Erythroblast (primary cell): ENCODE data around the gene ARL15.
A peak's percentile ranks its signal among the peaks of the same experiment; 100 is the strongest.

Experiments
- DNase-seq, 2 experiments: peaks; one replicate each; lab custom pipeline; 2025; lab: John Stamatoyannopoulos, UW
- GATA1 ChIP-seq: IDR thresholded peaks from 2 replicates; pipeline ENCODE4 v1.6.1; 2011; ENCODE audit warnings: low read depth, mild to moderate bottlenecking, control low read depth, low read length, moderate library complexity
- POLR2A ChIP-seq: IDR thresholded peaks from 2 replicates; pipeline ENCODE4 v1.6.1; 2011; ENCODE audit warnings: mild to moderate bottlenecking, low read length

The ARL15 gene

DNA sequence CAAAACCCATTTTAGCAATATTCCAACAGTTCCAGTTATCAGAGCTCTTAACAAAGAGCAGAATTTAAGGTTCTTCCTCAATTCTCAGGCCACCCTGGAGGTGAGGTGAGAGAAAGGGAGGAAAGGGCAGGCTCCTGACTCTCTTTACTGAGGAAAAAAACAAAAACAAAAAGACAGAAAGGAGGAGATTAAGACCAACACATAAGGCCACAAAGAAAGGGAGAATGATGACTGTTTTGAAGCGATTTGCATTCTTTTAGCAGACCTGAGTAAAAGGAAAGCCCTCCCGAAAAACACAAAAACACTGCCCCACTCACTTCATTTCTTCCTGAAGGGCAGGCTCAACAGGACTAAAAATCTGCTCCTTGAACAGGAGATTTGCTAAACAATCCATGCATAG lies 300.5 kb downstream of the ARL15 start:
- TF ChIP-seq POLR2A: no peak
- TF ChIP-seq GATA1: no peak
- no peak for DNase-seq

DNA sequence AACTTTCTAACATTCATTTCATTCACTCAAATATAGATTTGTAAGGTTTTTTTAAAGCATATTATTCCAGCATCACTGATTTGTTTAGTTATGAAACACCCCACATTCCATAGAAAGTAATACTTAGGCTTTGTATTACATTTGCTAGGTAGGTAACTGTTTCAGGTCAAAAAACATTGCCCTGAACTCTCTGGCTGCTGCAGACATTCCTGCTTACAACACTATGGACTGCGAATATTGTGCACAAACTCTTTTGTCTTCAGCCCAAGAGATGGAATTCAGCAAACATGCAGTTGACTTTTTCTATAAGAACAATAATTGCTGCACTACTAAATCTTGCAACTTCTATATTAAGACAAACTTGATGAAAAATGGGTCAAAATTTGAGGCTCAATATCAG lies 301.0 kb downstream of the ARL15 start:
- no peak for DNase-seq
- TF ChIP-seq GATA1: no peak
- no peak for TF ChIP-seq POLR2A

DNA sequence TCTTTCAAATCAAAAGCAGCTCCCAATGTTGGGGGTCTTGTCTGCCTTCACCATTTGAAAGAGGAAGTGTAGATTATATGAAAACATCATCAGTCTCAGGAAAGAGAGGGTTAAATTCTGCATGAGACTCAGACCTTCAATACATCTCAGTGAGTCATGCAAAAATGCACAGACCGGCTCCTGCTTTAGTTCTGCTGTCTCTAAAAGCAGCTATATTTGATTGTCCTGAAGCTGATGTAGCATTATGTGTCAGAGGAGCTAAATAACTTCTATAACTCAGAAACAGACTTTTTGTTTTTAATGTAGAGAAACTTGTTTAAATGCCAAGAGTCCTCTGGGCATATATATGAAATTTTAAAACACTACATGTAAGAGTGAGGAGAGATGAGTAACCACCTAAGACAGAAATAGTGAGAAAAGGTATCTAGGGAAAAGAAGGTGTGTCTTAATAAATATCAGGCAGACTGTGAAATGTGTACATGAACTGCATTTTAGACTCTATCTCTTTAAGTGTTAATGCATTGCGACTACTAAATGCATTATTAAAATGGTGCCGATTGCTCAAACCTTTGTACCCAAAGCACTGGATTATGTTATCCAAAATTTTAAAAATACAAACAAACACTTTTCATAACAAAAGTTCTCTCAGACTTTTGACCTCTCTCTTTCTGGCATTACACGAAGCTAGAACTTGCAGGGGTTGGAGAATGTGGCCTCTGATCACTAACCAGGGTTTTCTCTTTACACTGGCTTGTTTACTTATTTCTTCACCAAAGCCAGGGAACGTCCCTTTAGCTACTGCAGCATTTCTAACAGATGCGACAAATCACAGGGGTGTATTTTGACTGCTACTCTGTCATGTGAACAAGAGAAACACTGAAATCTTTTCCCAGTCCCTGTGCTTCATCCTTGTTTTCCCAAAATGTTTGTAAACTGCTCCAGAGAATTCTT lies 302.3 kb downstream of the ARL15 start:
- no peak for DNase-seq
- TF ChIP-seq GATA1: no peak
- TF ChIP-seq POLR2A: no peak

DNA sequence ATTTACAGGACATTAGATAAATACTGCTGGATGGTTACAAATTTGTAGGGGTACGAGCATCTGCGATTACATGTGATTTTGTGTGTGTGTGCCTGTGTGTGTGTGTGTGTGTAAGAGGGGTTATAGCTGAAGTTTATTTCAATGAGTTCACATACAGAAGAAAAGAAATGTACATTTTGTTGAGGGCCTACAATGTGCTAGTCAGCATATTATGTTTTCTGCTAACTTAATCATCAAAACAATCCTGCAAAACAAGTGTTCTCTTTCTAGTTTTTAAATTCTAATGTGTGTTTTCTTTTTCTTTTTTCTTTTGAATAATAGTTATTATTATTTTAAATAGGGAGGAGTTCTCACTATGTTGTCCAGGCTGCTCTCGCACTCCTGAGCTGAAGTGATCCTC lies 305.7 kb downstream of the ARL15 start:
- no peak for TF ChIP-seq POLR2A
- no peak for TF ChIP-seq GATA1
- DNase-seq: no peak

DNA sequence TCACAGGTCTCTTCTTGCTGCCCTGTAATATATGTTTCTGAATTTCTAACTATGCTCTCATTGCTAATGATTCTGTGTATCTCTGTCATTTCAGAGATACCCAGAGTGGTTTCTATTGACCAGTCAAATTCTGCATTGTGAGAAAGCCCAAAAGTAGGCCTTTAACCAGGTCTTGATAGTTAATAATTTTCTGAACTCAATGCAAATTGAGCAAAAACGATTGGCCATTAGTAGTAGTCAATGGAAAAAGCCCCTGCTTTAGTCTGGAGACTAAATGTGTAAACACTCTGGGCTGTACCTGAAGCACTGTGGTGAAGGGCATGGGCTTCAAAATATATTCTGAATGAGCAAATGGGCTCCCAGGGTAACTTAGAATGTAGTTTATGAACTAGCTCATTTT lies 307.6 kb downstream of the ARL15 start:
- no peak for DNase-seq

DNA sequence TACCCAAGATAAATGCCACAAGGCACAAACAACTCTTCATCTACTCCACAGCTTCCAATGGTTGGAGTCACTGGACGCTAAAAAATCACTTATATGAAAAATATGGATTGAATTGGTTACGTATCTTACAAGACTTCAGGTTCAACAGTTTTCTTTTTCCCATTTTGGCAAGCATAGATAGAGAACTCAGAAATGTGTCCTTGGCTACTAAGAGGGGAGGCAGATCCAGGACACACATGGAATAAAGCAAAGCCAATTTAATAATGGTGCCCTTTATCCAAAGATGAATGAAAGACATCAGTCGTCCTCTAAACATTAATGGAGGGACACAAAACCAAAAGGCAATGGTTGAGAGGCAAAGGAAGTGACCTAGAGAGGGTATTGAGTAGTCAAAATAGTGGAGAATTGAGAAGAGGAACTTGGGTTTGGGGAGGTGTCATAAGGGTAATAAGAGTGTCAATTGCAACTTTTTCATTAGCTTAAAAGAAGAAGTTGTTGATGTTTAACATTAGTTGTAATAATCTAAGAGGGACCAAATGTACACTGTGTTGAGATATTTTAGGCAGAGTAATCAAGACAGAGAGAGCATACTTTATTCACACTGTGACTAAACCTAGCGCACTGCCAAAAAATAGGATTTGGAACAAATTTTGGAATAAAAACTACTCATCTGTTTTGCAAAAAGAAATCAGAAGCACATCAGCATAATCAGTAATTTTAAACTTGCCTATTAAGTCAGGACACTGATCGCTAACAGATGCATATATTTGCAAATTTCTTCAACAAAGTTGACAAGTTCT lies 308.2 kb downstream of the ARL15 start:
- DNase-seq: no peak
- no peak for TF ChIP-seq GATA1
- TF ChIP-seq POLR2A: no peak

More for the DNA sequence above, 307.6 kb downstream of the ARL15 start:
- TF ChIP-seq GATA1 (no peak), POLR2A (no peak)

DNA sequence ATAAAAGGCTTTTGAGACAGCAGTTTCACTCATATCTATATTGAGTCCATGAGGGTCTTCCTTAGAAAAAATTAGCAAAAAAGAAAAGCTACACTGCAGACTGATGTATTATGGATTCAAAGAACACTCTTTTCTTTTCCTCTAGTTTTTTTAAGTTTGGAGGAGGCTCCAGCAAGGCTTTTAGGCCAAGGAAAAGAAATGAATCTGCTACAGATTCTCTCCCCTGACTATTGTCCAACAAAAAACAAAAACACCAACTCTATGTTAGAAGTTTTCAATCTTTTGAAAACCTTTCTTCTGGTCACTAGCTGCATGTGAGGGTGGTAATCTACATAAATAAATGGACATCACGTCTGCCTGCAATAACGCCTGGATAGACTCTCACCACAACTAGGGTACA lies 310.4 kb downstream of the ARL15 start:
- DNase-seq: no peak

DNA sequence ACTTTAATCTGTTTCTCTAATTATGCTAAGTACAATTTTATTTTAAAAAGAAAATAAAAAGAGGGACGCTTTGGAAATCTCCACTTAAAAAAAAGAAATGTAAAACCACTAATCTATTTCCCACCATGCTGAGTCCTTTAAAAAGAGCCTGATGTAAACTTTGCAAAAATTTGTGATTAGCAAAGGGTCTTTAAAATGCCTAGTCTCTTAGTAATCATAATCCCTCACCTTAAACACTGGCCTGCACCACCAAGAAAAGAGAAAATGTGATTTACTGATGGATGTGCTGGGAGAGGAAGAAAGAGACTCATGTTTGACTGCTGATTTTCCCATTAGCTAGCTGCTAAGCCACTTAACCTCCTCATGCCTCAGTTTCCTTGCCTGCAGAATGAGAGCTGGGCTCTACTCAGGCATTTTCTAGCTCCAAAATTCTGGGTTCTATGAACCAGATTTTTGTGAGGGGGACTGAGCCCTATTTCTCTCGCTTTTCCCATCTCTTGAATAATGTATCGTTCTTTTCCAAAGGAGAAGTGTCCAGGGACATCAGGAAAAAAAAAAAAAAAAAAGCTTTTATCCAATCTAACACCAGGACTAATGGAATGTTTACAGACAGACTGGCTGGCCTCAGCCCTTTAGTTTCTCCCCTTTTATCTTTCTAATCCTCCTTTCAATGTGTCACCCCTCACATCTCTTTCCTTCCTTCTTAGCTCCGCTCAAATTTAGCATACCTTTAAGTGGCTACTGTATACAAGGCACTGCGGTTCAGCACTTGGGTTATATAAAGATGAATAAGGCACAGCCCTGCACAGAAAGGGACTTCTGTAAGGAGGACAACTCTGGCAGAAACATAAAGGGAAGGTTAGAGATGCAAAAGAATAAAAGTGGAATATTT lies 312.4 kb downstream of the ARL15 start:
- DNase-seq: no peak

More for the DNA sequence above, 310.4 kb downstream of the ARL15 start:
- TF ChIP-seq POLR2A (no peak), GATA1 (no peak)

DNA sequence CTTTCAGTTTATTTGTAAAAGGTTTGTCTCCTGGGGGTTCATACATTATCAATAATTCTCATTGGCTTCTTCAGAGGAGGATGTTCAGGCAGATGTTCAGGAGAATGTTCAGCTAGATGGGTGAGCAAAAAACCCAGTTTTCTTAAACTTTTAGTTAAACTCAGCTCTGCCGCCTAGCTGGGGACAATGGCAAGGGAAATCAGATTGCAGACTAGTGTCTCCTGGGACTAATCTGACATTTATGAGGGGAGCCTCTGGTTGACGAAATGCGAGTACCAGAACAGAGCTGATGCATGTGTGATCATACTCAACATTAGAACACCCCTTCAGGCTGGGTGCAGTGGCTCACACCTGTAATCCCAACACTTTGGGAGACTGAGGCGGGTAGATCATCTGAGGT lies 314.4 kb downstream of the ARL15 start:
- no peak for DNase-seq
- TF ChIP-seq GATA1 (no peak), POLR2A (no peak)

More for the DNA sequence above, 312.4 kb downstream of the ARL15 start:
- TF ChIP-seq GATA1 (no peak), POLR2A (no peak)

DNA sequence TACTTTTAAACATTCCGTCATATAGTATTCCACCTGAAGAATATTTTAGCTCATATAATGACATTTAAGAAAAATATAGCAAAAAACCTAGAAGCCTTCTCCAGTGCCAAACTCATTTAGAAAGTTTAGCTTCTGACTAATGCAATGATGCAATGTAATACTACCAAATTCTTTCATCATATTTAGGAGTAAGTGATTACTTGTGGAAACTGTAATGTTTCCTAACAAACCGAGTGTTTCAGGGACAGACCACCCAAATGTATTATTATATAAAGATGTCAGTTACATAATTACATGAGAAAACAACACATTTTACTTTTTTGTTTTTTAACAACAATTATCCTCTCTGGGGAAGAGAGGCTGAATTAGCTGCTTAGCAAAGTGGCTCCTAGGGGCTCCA lies 316.2 kb downstream of the ARL15 start:
- DNase-seq: peak in 1 of 2 experiments; percentile 47
- TF ChIP-seq POLR2A (no peak), GATA1 (no peak)

DNA sequence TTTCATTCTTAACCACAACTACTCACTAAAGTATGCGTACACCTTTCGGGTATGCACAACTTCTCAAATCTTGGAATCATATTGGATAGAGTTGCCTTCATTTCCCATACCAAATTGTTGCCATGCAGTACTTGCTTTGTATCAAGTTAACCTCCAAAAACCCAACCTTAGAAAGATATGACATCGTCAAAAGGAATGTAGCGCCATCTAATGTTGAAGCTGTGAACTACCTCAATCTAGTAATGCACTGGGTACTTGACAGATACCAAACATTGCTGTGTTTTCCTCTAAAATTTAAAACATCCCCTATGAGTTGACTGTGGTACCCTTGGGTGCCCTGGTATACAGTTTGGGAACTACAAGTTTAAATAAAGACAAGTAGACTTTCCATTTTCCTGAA lies 318.4 kb downstream of the ARL15 start:
- DNase-seq: peak; percentile 60 to 70
- TF ChIP-seq POLR2A (no peak), GATA1 (no peak)

DNA sequence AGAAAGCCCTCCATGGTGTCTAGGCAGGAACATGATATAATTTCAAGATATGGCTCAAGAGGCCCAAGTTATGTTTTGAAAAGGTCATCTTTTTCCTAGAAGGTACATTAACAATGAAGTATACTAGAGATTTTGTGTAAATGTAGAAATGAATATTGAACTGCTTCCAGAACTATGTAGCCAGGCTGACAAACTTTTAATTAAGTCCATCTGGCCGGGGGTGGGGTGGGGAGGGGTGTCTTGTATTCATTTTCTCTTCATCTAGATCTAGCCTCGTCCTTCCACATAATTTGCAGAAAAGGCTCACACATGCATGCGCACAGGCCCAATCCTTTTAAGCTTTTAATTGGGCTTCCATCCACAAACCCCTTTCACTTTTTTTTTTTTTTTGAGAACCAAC lies 323.3 kb downstream of the ARL15 start:
- DNase-seq: no peak
- TF ChIP-seq GATA1 (no peak), POLR2A (no peak)

DNA sequence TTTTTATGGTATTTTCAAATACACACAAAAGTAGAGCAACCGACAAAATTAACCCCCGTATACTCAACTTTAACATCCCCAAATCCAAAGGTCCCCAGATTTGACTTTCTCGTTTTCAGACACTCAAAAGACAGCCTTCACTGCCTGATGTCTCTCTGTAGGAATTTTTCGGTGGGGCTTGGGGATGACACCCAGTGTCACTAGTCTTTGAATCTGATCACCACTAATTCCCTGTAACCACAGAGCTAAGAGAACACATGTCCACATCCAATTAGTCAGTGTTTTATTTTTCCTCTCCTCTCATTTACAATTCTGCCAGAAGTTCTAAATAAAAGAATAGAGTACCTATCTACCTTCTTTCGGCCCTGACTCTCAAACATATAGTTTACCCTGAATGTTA lies 324.6 kb downstream of the ARL15 start:
- no peak for DNase-seq
- TF ChIP-seq POLR2A (no peak), GATA1 (no peak)
